NCI-H2081 treated with DMSO at 0.1 percent for 48 hours (cell line): ENCODE results near the gene CXCL3.
"Not testable (repeated sequence)": the region's sequence is repeated elsewhere in the genome, so short reads cannot be mapped to it uniquely, and the experiment has no call there.

ENCODE experiments used
- DNase-seq: peaks from one replicate; lab custom pipeline; 2025; lab: John Stamatoyannopoulos, UW

Gene CXCL3

GRCh38 chr4:74038425-74039314 is at the start of gene CXCL3:
CXCL3 (minus strand) TSS chr4:74038689; CDS start chr4:74038611, 78 bp downstream.
- no peak for DNase-seq

DNA sequence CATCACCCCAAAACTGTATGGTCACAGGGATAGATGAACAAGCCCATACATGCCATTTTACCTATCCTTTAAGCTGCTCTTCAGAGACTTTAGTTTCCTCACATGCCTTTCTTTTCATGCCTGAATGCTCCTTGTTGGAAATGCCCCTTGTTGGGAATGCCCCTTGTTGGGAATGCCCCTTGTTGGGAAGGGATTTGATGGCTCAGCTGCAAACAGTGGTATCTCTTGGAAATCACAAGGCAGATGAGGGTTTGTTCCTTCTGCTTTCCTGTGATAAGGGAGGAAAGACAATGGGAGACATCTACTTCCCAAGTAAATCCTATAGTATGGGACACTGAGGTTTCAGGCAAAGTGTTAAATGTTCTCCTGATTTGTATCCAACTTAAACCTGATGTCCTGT is 49.0 kb upstream of the CXCL3 start:
- no peak for DNase-seq

- DNase-seq, result no peak
These were observed 47.2 kb upstream of the CXCL3 start for GRCh38 chr4:74085669-74086068.

DNA sequence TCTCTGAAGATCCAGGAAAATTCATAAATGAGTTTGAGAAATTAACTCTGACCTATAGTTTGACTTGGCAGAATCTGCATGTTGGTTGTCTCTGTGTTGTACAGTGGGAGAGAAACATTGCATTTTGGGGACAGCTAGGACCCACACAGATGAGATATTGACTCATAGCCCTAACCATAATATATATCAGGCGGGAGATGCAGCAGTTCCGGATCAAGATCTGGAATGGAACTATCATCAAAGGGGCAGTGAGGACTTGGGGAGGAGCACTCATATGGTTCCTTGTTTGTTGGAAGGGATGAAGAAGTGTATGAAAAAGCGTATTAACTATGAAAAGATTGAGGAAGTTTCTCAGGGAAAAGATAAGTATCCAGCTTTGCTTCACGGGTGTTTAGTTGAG is 46.5 kb upstream of the CXCL3 start:
- DNase-seq, result no peak

DNA sequence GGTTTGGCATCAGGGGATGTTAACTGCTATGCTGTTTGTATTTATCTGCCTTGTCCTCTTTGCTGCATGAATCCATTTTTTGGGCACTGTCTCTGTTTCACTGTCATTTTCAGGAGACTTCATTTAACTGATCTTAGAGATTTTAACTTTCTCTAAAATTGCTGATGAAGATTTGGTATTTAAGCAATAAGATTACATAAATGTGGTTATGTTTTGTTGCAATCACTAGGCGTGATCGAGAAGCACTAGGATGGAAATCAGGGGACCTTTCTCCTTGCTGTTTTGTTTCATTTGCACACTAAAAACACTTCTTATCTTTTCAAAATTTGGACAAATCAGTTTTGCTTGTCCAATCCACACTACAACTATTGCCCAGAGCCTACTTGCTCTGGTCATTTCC is 45.1 kb upstream of the CXCL3 start:
- DNase-seq, result no peak

GRCh38 chr4:74081035-74081434 is 42.5 kb upstream of the CXCL3 start:
- no peak for DNase-seq

GRCh38 chr4:74080351-74080750 is 41.9 kb upstream of the CXCL3 start:
- DNase-seq, result not testable (repeated sequence)

- not testable (repeated sequence) for DNase-seq
These were observed 40.5 kb upstream of the CXCL3 start for GRCh38 chr4:74079024-74079423.

DNA sequence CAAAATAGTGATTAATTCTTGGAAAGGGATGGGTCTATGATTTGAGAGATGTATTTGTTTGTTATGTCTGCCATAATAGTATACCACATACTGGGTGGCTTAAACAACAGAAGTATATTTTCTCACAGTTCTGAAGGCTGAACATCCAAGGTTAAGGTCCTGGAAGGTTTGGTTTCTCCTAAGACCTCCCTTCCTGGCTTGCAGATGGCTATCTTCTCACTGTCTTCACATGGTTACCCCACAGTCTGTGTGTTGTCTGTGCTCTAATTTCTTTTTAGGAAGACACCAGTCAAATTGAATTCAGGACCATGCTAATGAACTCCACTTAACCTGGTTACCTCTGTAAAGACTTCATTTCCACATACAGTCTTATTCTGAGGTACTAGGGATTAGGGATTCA is 34.9 kb upstream of the CXCL3 start:
- DNase-seq, result no peak

DNA sequence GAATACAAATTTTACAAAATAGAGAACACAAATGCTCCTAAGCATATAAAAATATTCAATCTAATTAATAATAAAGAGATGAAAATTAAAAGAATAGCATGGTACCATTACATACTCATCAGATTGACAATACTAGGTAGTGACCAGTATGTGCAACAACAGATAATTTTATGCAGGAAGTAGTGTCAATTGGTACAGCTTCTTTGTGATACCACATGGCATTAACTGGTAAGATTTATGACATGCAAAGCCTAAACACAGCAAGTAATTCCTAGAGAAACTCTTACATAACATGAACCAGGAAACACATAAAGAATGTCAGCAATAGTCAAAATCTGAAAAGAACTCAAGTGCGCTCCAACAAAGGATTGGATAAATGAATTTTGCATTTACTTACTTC is 34.2 kb upstream of the CXCL3 start:
- no peak for DNase-seq

DNA sequence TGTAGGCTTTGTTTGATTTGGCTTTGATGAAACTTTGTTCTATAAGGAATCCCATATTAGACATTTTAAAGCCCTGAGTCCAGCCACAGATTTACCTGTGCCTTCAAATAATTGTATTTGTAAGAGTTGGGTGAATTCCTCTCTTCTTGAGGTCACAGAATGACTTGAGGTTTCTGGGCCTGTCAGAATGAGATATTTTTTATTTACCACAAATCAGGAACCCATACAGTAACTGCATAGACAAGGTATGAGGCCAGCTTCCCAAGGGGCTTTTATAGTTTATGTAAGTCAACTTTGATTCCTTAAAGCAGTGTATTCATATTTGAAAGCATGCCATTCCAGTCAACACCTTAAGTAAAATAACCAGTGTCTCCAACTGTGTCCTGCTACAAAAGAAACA is 29.1 kb upstream of the CXCL3 start:
- DNase-seq, result no peak

GRCh38 chr4:74066232-74066631 is 27.7 kb upstream of the CXCL3 start:
- no peak for DNase-seq

DNA sequence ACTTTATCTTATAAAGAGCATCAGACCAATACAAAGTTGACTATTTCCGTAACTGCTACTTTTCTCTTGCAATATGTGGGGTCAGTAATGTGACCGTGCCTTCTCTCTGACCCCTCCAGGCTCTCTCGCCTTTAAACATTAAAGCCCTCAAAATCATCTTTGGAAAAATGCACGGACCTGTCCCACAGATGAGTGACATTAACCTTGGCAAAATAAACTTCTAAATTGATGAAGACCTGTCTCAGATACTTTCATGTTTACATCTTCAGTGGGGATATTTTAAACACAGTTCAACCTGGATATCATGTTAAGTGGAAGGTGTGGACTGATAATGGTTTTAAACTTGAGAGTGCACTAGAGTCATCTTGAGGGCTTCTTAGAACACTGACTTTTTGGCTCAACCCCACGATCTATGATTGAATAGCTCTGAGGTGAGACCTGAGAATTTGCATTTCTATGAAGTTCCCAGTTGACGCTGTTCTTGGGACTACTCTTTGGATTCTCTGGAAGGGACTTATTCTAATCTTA is 26.7 kb upstream of the CXCL3 start:
- DNase-seq, result no peak

- no peak for DNase-seq
These were observed 25.4 kb upstream of the CXCL3 start for GRCh38 chr4:74063859-74064258.

- no peak for DNase-seq
These were observed 24.5 kb upstream of the CXCL3 start for GRCh38 chr4:74062953-74063352.

DNA sequence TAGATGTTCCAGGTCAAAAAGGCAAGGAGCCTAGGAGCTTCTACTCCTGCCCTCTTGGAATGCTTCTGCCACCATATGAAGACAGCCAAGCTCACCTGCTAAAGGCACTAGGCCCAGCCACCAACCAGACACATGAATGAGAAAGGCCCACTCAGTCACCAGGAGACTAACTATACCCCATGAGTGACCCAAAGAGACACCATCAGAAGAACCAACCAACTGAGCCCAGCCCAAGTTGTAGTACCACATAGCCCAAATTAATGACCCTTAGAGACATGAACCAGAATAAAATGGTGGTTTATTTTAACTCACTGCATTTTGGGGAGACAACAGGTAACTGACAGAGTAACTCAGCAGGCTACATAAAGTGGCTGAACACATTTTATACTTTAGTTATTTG is 22.9 kb upstream of the CXCL3 start:
- DNase-seq, result no peak

- DNase-seq, result no peak
These were observed 20.8 kb upstream of the CXCL3 start for GRCh38 chr4:74059161-74059829.

GRCh38 chr4:74058048-74058651 is 19.7 kb upstream of the CXCL3 start:
- no peak for DNase-seq

GRCh38 chr4:74057588-74057987 is 19.1 kb upstream of the CXCL3 start:
- no peak for DNase-seq

DNA sequence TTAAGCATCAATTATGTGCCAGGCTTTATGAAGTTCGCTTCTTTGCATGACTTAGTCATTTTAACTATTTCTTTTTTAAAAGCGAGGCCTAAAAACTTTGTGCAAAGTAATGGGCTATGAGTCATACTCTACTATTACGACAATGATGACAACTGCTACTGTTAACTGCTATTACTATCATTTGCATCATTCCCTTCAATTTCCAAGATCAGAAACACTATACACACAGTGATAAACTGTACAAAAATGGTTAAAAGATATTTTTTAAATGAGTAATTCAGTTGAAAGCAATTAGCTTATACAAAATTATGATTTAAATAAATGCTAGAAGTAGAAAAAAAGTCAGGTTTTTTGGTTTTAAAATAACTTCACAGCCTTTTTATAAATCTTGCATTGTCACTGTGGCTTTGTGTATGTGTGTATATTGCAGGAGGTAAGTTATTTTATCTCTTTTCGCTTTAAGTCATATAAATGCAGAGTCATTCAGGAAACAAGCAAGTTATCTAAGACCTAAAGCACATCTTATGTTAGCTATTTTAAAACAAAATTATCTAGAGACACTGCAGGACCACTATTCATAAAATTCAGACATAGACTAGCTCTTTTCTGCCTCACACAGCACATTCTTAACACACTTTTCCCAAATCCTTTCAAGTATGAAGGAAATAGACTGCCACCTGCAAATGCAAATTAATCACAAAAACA is 18.5 kb upstream of the CXCL3 start:
- DNase-seq, result no peak

- DNase-seq, result no peak
These were observed 17.8 kb upstream of the CXCL3 start for GRCh38 chr4:74056114-74056857.
